GM23338 (cell line): Measurements from ENCODE around the gene ARHGAP1.

ENCODE experiments used
- CREB1 ChIP-seq: fragments of 250-450 bp; sonication (Bioruptor Pico); IDR thresholded peaks from 2 replicates; pipeline ENCODE4 v1.5.0; 2020; ENCODE audit warnings: low read depth, mild to moderate bottlenecking, moderate library complexity
- CTCF ChIP-seq, 2 experiments: fragments of 200-600 bp in 1 of 2; sonication (generic) in 1 of 2; conservative IDR thresholded peaks; 2 replicates each; pipeline versions ENCODE4 v1.5.1 to v1.6.1; 2016 to 2017; ENCODE audit warnings: antibody characterized with exemption in 2 of 2, low read depth in 2 of 2, mild to moderate bottlenecking in 2 of 2, moderate library complexity in 1 of 2
- ETS1 ChIP-seq: IDR thresholded peaks from 2 replicates; pipeline ENCODE4 v1.6.1; 2016; ENCODE audit warnings: antibody characterized with exemption
- EZH2 ChIP-seq: fragments of 200-600 bp; sonication (generic); IDR thresholded peaks from one replicate; pipeline ENCODE4 v1.8.0; 2017; ENCODE audit warnings: antibody characterized with exemption, mild to moderate bottlenecking, low read depth; ENCODE audit not compliant: unreplicated experiment
- EZH2phosphoT487 ChIP-seq: fragments of 200-600 bp; sonication (generic); IDR thresholded peaks from one replicate; pipeline ENCODE4 v1.8.1; 2018; ENCODE audit warnings: antibody characterized with exemption; ENCODE audit not compliant: unreplicated experiment
- JUNB ChIP-seq: IDR thresholded peaks from one replicate; pipeline ENCODE4 v1.6.1; 2016; ENCODE audit warnings: antibody characterized with exemption; ENCODE audit not compliant: unreplicated experiment
- NANOG ChIP-seq: IDR thresholded peaks from 2 replicates; pipeline ENCODE4 v1.6.1; 2016; ENCODE audit warnings: antibody characterized with exemption, borderline replicate concordance
- POLR2AphosphoS5 ChIP-seq: IDR thresholded peaks from 2 replicates; pipeline ENCODE4 v1.6.1; 2016; ENCODE audit warnings: antibody characterized with exemption, low read depth
- REST ChIP-seq: IDR thresholded peaks from one replicate; pipeline ENCODE4 v1.6.1; 2018; ENCODE audit warnings: antibody characterized with exemption; ENCODE audit not compliant: unreplicated experiment
- STAT1 ChIP-seq: IDR thresholded peaks from one replicate; pipeline ENCODE4 v1.6.1; 2016; ENCODE audit warnings: antibody characterized with exemption; ENCODE audit not compliant: unreplicated experiment
- ZNF114 ChIP-seq: fragments of 250-450 bp; sonication (Bioruptor Pico); IDR thresholded peaks from 2 replicates; pipeline ENCODE4 v1.5.0; 2020; ENCODE audit warnings: mild to moderate bottlenecking, moderate library complexity
- ZNF331 ChIP-seq: fragments of 250-450 bp; sonication (Bioruptor Pico); IDR thresholded peaks from 2 replicates; pipeline ENCODE4 v1.5.0; 2020; ENCODE audit warnings: low read depth, mild to moderate bottlenecking, moderate library complexity
- ZNF462 ChIP-seq: fragments of 250-450 bp; sonication (Bioruptor Pico); IDR thresholded peaks from 2 replicates; pipeline ENCODE4 v1.5.0; 2020; ENCODE audit warnings: mild to moderate bottlenecking, moderate library complexity

GRCh38 chr11:46657186-46657585 is 43.2 kb downstream of the ARHGAP1 start:
- TF ChIP-seq REST = no peak
- no peak for TF ChIP-seq EZH2
- TF ChIP-seq CTCF (conservative IDR thresholded peaks at IDR 0.05; ENCODE audit: low read depth in 2 of 2) = no peak
- no peak for TF ChIP-seq POLR2AphosphoS5
- no peak for TF ChIP-seq STAT1
- no peak for TF ChIP-seq ZNF331 (CRISPR knock-in tag)
- no peak for TF ChIP-seq EZH2phosphoT487
- no peak for TF ChIP-seq ETS1
- TF ChIP-seq CREB1 (CRISPR knock-in tag) = no peak
- no peak for TF ChIP-seq JUNB
- TF ChIP-seq NANOG = no peak
- no peak for TF ChIP-seq ZNF462 (CRISPR knock-in tag)
- no peak for TF ChIP-seq ZNF114 (CRISPR knock-in tag)
